Activated CD4-positive, alpha-beta T cell treated with anti-CD3 and anti-CD28 coated beads, Interleukin-2, amount 10 ng/mL, durations not matched to agents 7 days and 5 days (primary cell): ENCODE results near the gene UBAC2. TPM values are rescaled to one million over a fixed set of nuclear protein-coding genes. Genes with fewer than 3 reads are reported as not detected.

Experiments used
- CTCF ChIA-PET: fragments of 350-600 bp; sonication (Branson Sonifier 250); formaldehyde crosslinking; loops from one replicate; lab custom pipeline; 2021; ENCODE audit warnings: antibody characterized with exemption; lab: Charles Lee
- POLR2A ChIA-PET: fragments of 350-600 bp; sonication (Branson Sonifier 250); formaldehyde crosslinking; loops from one replicate; lab custom pipeline; 2021; ENCODE audit warnings: antibody characterized with exemption; lab: Charles Lee
- DNase-seq: peaks from one replicate; pipeline ENCODE4 v3.0.0-alpha.2; 2020
- H3K27ac Mint-ChIP-seq: one replicate; pipeline ENCODE4 v1.8.0; 2021; ENCODE audit warnings: mild to moderate bottlenecking, moderate library complexity, mixed read lengths
- H3K27me3 Mint-ChIP-seq: one replicate; pipeline ENCODE4 v1.8.0; 2021; ENCODE audit warnings: mixed read lengths
- H3K36me3 Mint-ChIP-seq: one replicate; pipeline ENCODE4 v1.8.0; 2021; ENCODE audit warnings: low read depth, mixed read lengths
- H3K4me1 Mint-ChIP-seq: one replicate; pipeline ENCODE4 v1.8.0; 2021; ENCODE audit warnings: mixed read lengths
- H3K4me3 Mint-ChIP-seq: one replicate; pipeline ENCODE4 v1.8.0; 2021; ENCODE audit warnings: mild to moderate bottlenecking, moderate library complexity, mixed read lengths
- H3K9me3 Mint-ChIP-seq: one replicate; pipeline ENCODE4 v1.8.0; 2021; ENCODE audit warnings: mixed read lengths
- total RNA-seq, 2 experiments: library from RNA; stranded (reverse); gene quantifications; one replicate each; pipeline ENCODE4 v1.2.3, GENCODE V29; 2021

Gene UBAC2, protein sequence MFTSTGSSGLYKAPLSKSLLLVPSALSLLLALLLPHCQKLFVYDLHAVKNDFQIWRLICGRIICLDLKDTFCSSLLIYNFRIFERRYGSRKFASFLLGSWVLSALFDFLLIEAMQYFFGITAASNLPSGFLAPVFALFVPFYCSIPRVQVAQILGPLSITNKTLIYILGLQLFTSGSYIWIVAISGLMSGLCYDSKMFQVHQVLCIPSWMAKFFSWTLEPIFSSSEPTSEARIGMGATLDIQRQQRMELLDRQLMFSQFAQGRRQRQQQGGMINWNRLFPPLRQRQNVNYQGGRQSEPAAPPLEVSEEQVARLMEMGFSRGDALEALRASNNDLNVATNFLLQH
- 10 to 100 TPM; 67.8 to 70.5 TPM for total RNA-seq

DNA sequence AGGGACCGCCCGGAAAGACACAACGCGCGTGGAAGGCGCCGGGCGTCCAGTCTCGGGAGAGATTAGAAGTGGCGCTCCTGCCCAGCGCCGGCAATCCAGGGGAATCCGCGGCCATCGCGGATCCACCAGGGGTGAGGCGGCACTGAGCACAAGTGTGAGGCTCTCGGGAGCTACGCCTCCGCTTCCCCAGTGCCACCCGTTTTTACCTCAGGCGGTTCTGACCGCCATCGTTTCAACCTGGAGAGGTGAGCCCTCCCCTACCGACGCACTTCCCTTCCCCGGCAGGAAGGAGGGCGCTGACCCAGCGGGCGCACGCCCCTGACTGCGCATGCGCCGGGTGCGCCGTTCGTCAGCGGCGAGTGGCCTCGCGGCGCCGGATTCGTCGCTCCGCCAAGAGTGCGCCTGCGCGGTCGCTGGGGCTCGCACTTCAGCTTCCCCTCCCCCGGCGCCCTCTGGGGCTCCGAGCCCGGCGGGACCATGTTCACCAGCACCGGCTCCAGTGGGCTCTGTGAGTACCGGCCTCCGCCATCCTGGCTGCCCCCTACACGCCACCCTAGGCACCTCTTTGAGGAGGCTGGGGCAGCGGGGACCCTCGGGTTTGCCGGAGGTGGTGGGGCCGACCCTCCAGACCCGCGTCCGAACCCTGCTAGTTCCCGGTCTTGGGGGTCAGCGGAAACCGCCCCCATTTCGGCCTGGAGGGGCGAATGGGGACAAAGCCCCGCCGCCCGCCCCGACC, at the start of gene UBAC2:
UBAC2 (plus strand) TSS at position 423 of the 736 bp plus-strand sequence; CDS start at position 478, 55 bp downstream.
- Mint-ChIP-seq H3K4me1 (peaks cover 66% of the 10 kb centered on the region), H3K27ac (peak within 1 kb of the TSS; percentile 92), H3K4me3 (peak within 1 kb of the TSS; percentile 87), H3K9me3 (no peaks in the 10 kb centered on the region), H3K36me3 (peaks cover 27% of the 10 kb centered on the region), H3K27me3 (no peaks in the 10 kb centered on the region)
- CTCF ChIA-PET: interaction anchor here (0.8 to 3.1 kb wide), 16 partner anchors 9 to 172 kb away, joined by 3 to 15 read pairs (median 4); partner anchors contain the start of gene GPR18
- DNase-seq: peak; percentile 96
- POLR2A ChIA-PET: interaction anchor here (0.7 to 2.6 kb wide), 2 partner anchors 57 to 87 kb away, joined by 3 to 13 read pairs; partner anchors contain the start of gene GPR18

- ChIA-PET POLR2A (no interaction called here), CTCF (interaction anchor here (0.5 kb wide), 1 partner anchor 13 kb away, joined by 3 read pairs; no protein-coding TSS in a partner anchor)
- H3K27ac Mint-ChIP-seq: no peak overlapping the region
- no peak overlapping the region for H3K4me3 Mint-ChIP-seq
- H3K9me3 Mint-ChIP-seq: peaks cover 3% of the 10 kb centered on the region
- peaks cover 8% of the 10 kb centered on the region for H3K4me1 Mint-ChIP-seq
- DNase-seq: no peak
- H3K36me3 Mint-ChIP-seq: no peaks in the 10 kb centered on the region
- no peaks in the 10 kb centered on the region for H3K27me3 Mint-ChIP-seq
These were observed 49.1 kb upstream of the UBAC2 start for GRCh38 chr13:99151516-99151915.

DNA sequence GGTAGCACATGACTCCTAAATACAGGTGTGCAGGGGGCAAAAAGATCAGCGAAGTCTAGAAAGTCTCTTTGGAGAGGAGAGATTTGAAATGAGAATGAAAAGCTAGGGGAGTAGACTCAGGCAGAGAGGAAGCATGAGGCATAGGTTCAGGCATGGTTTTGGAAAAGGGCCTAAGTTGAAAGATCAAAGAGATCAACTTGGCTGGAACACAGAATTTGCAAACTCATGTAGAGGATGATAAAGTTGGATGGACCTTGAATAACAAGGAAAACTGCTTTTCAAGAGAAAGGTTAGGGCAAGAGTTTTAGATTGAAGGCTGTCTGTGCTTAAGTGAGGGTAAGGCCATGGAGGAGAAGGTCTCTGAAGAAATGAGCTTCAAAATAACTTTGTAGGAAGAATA, 47.4 kb upstream of the UBAC2 start:
- CTCF ChIA-PET: no interaction called here

GRCh38 chr13:99154064-99154463, 46.6 kb upstream of the UBAC2 start:
- Mint-ChIP-seq H3K4me3 (no peak overlapping the region), H3K27ac (no peak overlapping the region), H3K27me3 (peaks cover 2% of the 10 kb centered on the region), H3K9me3 (peaks cover 3% of the 10 kb centered on the region), H3K4me1 (peaks cover 8% of the 10 kb centered on the region), H3K36me3 (no peaks in the 10 kb centered on the region)
- ChIA-PET POLR2A (no interaction called here), CTCF (no interaction called here)
- no peak for DNase-seq

More for the DNA sequence above, 47.4 kb upstream of the UBAC2 start:
- Mint-ChIP-seq H3K27ac (no peak overlapping the region), H3K4me1 (peaks cover 8% of the 10 kb centered on the region), H3K36me3 (no peaks in the 10 kb centered on the region), H3K27me3 (no peaks in the 10 kb centered on the region), H3K4me3 (no peak overlapping the region), H3K9me3 (peaks cover 3% of the 10 kb centered on the region)
- POLR2A ChIA-PET: no interaction called here
- no peak for DNase-seq

GRCh38 chr13:99155821-99156220, 44.8 kb upstream of the UBAC2 start:
- POLR2A ChIA-PET: no interaction called here
- CTCF ChIA-PET: interaction anchor here (1.0 to 1.1 kb wide), 2 partner anchors 9 to 15 kb away, joined by 3 to 4 read pairs; no protein-coding TSS in a partner anchor
- Mint-ChIP-seq H3K9me3 (no peaks in the 10 kb centered on the region), H3K36me3 (no peaks in the 10 kb centered on the region), H3K4me1 (peaks cover 7% of the 10 kb centered on the region), H3K27ac (no peak overlapping the region), H3K27me3 (peaks cover 11% of the 10 kb centered on the region), H3K4me3 (no peak overlapping the region)
- no peak for DNase-seq

DNA sequence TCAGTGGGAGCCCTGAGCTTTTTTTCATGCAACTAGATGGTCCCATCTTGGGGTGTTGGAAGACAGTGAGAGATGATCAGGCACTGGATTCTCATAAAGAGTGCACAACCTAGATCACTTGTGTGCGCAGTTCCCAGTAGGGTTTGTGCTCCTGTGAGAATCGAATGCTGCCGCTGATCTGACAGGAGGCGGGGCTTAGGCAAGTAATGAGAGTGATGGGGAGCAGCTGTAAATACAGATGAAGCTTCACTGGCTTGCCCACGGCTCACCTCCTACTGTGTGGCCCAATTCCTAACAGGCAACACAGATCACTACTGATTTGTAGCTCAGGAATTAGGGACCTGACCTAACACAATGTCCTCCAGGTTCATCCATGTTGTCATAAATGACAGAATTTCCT, 43.6 kb upstream of the UBAC2 start:
- POLR2A ChIA-PET: no interaction called here
- H3K4me1 Mint-ChIP-seq: no peaks in the 10 kb centered on the region
- H3K4me3 Mint-ChIP-seq: no peak overlapping the region
- no peak for DNase-seq
- H3K36me3 Mint-ChIP-seq: no peaks in the 10 kb centered on the region
- CTCF ChIA-PET: interaction anchor here (1.1 kb wide), 1 partner anchor 19 kb away, joined by 4 read pairs; no protein-coding TSS in a partner anchor
- H3K9me3 Mint-ChIP-seq: no peaks in the 10 kb centered on the region
- H3K27ac Mint-ChIP-seq: no peak overlapping the region
- peaks cover 11% of the 10 kb centered on the region for H3K27me3 Mint-ChIP-seq

GRCh38 chr13:99158846-99159245, 41.8 kb upstream of the UBAC2 start:
- no peaks in the 10 kb centered on the region for H3K9me3 Mint-ChIP-seq
- no peak for DNase-seq
- peaks cover 11% of the 10 kb centered on the region for H3K27me3 Mint-ChIP-seq
- POLR2A ChIA-PET: no interaction called here
- CTCF ChIA-PET: interaction anchor here (0.6 to 0.9 kb wide), 2 partner anchors 9 to 1157 kb away, joined by 3 to 4 read pairs; no protein-coding TSS in a partner anchor
- H3K4me1 Mint-ChIP-seq: no peaks in the 10 kb centered on the region
- no peaks in the 10 kb centered on the region for H3K36me3 Mint-ChIP-seq
- no peak overlapping the region for H3K27ac Mint-ChIP-seq
- no peak overlapping the region for H3K4me3 Mint-ChIP-seq

- Mint-ChIP-seq H3K27ac (peak overlapping the region; percentile 11), H3K4me1 (no peaks in the 10 kb centered on the region), H3K36me3 (no peaks in the 10 kb centered on the region), H3K9me3 (peaks cover 2% of the 10 kb centered on the region), H3K4me3 (no peak overlapping the region), H3K27me3 (peaks cover 11% of the 10 kb centered on the region)
- no peak for DNase-seq
- ChIA-PET CTCF (interaction anchor here (0.6 to 1.3 kb wide), 3 partner anchors 9 to 1157 kb away, joined by 3 to 9 read pairs (median 4); no protein-coding TSS in a partner anchor), POLR2A (no interaction called here)
These were observed 41.2 kb upstream of the UBAC2 start for GRCh38 chr13:99159331-99160061.

GRCh38 chr13:99160415-99160814, 40.2 kb upstream of the UBAC2 start:
- no peak overlapping the region for H3K4me3 Mint-ChIP-seq
- POLR2A ChIA-PET: no interaction called here
- no peak for DNase-seq
- peaks cover 3% of the 10 kb centered on the region for H3K9me3 Mint-ChIP-seq
- CTCF ChIA-PET: interaction anchor here (0.6 to 1.3 kb wide), 3 partner anchors 16 to 155 kb away, joined by 3 to 9 read pairs (median 4); no protein-coding TSS in a partner anchor
- peaks cover 2% of the 10 kb centered on the region for H3K4me1 Mint-ChIP-seq
- H3K27me3 Mint-ChIP-seq: peaks cover 11% of the 10 kb centered on the region
- H3K27ac Mint-ChIP-seq: no peak overlapping the region
- no peaks in the 10 kb centered on the region for H3K36me3 Mint-ChIP-seq

DNA sequence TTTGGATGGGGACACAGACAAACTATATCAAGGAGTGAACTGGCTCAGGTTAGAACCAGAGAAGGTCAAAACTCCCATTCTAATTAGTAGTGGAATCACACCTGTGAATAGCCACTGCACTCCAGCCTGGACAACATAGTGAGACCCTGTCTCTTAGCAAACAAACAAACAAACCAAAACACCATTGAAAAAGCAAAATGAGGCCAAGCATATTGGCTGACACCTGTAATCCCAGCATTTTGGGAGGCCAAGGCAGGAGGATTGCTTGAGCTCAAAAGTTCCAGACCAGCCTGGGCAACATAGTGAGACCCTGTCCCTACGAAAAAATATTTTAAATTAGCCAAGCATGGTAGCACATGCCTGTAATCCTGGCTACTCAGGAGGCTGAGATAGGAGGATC, 39.1 kb upstream of the UBAC2 start:
- Mint-ChIP-seq H3K9me3 (peaks cover 3% of the 10 kb centered on the region), H3K4me1 (peaks cover 2% of the 10 kb centered on the region), H3K36me3 (no peaks in the 10 kb centered on the region), H3K27me3 (peaks cover 11% of the 10 kb centered on the region), H3K4me3 (no peak overlapping the region), H3K27ac (no peak overlapping the region)
- CTCF ChIA-PET: interaction anchor here (0.7 to 1.1 kb wide), 3 partner anchors 19 to 104 kb away, joined by 3 to 4 read pairs (median 3); partner anchors contain the start of gene GPR18
- DNase-seq: no peak
- POLR2A ChIA-PET: no interaction called here

- Mint-ChIP-seq H3K27ac (no peak overlapping the region), H3K4me1 (peaks cover 2% of the 10 kb centered on the region), H3K36me3 (peaks cover under 1% of the 10 kb centered on the region), H3K4me3 (no peak overlapping the region), H3K9me3 (peaks cover 4% of the 10 kb centered on the region), H3K27me3 (peaks cover 12% of the 10 kb centered on the region)
- no peak for DNase-seq
- CTCF ChIA-PET: interaction anchor here (0.9 to 1.1 kb wide), 2 partner anchors 18 to 95 kb away, joined by 3 to 4 read pairs; partner anchors contain the start of gene GPR18
- POLR2A ChIA-PET: interaction anchor here (0.6 kb wide), 1 partner anchor 39 kb away, joined by 3 read pairs; no protein-coding TSS in a partner anchor
These were observed 37.9 kb upstream of the UBAC2 start for GRCh38 chr13:99162567-99163361.
